Stimulated activated CD4-positive, alpha-beta T cell treated with anti-CD3 and anti-CD28 coated beads, Interleukin-12 subunit alpha, Interleukin-12 subunit beta, amount 100 ng/mL, for 24 hours (primary cell): ENCODE measurements around the gene NTNG2.

Experiments
- DNase-seq, 2 experiments: peaks; one replicate each; pipeline ENCODE4 v3.0.0-alpha.2; 2020; ENCODE audit warnings: low read depth in 2 of 2

Gene NTNG2

DNA sequence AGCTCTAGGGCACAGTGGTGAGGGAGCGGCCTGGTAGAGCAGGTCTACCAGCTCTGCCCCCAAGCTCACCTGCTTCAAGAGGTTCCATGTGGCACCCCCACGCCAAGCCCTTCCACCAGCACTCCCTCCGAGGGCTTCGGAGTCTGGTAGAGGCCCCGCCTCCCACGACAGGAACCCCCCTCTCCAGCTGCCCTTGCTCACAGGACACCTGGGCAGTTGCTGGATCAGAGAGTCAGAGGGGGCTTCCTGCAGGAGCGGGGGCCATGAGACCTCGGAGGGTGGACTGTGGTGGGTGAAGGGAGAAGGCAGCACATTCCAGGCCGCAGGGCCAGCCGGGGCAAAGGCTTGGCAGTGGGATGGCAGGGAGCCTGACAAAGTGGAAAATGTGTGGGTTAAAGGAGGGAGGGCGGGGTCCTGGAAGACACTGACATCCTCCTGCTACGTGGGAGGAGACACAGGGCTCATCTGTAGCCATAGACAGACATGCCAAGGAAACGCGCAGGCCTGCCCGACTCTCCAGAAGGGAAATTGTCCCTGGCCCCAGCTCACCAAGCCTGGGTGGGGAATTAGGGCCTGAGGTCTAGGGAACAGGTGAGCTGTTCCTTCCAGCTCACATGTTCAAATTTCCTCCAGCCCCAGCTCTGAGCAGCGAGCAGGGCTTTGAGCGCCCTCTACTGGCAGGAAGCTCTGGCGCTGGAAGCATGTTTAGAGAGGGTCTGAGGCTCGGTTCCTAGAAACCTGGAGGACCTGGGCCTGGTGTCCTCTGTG lies 74.2 kb downstream of the NTNG2 start:
- peak; percentile 54 to 84 for DNase-seq

DNA sequence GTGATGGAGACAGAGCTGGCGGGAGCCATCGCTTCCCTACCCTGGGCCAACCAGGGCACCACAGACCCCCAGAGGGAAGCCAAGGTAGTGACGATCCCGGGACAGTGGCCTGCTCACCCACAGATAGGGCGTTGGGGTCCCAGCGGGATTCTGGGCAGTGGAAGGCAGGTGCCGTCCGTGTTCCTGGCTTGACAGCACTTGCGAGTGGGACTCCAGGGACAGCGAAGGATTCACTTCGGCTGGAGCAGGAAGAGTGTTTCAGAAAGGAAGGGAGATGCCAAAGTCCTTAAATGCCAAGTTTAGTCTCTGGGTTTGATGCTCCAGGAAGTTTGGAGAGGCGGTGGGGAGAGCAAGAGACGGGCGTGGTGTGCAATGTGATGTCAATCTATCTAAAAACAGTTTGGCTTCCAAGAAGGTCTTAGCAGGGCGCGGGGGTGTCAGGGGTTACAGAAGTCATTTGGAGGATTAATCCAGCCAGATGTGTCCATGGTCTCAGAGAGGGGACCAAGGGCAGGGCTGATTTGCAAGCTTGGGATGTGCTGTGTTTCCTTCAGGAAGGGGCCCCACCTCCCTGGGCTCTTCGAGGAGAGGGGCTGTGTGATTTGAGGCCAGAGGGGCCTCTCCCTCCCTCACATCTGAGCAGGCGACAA lies 74.9 kb downstream of the NTNG2 start:
- no peak for DNase-seq

DNA sequence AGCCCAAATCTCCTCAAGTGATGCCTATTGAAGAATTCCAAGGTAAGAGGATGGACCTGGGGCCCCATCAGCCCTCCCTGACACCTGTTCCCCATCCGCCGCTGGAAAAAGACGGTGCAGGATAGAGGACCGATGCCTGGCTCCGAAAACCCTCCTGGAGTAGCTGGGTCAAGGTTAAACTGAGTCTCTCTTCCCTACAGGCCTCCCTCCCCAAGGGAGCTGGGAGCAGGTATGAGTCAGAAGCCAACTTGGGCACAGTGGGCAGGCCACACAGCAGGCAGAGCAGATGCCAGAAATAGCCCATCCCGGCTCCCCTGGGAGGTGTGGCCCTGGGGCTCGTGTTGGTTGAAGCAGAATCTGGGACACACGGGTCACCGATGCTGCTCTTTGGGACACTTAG lies 75.6 kb downstream of the NTNG2 start:
- DNase-seq = no peak

DNA sequence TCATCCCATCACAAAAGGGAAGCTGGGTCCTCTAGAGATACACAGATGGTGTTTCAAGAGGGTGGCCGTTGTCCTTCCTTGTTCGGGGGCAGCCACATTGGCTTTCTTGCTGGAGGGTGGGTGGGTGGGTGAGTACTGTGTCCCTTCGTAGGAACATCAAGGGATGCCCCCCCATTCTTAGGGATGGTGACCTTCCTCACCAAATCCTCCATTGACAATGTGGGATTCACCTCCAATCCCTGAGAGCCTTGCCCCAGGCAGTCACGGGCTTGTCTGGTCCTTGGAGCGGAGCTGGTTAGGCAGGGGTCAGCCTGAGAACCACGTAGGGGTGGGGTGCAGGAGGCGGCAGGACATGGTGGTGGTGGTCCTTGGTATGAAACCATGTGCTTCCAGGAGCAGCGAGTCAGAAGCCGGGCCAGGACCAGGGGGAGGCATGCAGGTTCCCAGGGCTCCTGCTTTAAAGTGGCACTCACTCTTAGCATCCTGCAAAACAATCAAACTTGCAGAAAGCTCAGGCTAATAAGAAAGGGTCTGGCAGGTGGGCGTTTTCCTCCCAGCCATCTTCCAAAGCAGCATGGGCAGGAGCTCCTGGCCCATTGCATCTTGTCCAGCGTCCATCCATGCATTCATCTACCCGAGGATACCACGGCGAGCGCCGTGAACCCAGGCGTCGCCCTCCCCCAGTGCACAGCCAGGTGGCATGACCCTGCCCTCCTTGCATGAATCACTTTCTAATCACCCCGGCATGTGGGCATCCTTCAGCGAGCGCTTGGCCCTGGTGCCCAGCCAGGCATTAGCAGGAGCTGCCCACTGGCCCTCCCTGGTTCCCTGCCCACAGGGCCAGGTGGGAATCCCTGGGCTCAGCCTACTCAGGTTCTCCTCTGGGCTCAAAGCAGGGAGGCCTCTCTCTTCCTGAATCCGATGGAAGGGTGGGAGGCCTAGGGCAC lies 76.4 kb downstream of the NTNG2 start:
- no peak for DNase-seq

DNA sequence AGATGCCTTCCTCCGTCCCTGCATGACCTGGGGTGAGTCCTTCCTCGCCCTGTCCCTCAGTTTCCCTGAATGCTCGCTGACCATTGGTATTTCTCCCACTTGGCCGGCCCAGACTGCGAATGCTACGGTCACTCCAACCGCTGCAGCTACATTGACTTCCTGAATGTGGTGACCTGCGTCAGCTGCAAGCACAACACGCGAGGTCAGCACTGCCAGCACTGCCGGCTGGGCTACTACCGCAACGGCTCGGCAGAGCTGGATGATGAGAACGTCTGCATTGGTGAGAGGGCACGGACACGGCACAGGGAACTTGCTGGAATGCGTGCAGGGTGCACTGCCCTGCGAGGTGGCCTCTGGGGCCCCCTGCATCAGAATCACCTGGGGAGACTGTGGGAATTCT lies 77.1 kb downstream of the NTNG2 start:
- DNase-seq = no peak

DNA sequence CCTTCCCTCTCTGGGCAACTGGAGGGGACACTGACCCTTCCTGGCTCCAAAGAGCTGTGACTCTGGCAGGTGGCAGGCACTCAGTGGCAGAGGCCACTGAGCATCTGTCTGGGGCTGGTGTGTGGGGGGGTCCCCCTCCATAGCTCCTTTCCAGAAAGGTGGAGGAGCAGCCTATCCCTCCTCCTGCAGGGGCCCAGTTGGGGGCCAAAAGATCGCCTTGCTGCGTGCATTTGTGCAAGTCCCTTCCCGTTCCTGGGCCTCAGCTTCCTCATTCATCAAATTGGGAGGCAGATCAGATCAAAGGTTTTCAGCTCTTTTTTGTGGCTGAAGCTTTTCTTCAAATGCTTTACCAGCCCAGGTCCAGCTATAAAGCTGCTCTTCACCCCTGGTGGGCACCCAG lies 77.7 kb downstream of the NTNG2 start:
- DNase-seq = no peak

DNA sequence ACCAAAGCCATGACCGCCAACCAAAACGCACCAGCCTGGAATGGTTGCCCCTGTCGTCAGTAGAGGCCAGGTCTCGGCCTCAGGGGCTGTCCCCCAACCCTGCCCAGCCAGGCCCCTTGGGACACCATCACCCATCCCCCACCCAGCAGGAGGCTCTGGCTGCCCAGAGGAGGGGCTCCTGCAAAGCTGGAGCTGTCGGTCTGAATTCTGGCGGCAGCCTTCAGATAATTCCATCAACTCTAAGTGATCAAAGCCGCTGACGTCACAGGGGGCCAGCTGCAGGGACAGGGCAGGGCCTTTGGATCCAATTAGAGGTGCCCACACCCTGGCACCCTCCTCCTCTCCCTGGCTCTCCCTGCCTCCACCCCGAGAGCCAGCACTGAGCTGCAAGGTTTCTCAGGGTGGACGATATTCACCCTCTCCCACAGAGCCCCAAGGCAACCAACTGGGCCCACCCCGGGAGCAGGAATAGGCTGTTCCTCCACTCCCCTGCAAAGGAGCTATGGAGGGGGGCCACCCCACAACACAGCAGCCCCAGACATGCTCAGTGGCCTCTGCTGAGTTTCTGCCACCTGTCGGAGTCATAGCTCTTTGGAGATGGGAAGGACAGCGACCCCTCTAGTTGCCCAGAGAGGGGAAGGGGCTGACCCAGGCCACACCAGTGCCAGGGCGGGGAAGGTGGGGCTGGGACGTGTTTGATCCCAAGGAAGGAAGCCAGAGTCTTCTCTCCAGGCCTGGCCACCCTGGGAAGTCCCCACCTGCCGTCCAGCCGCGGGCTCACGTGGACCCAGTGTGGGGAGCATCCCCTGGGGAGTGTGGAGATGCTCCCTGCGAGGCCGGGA lies 78.4 kb downstream of the NTNG2 start:
- DNase-seq = no peak

DNA sequence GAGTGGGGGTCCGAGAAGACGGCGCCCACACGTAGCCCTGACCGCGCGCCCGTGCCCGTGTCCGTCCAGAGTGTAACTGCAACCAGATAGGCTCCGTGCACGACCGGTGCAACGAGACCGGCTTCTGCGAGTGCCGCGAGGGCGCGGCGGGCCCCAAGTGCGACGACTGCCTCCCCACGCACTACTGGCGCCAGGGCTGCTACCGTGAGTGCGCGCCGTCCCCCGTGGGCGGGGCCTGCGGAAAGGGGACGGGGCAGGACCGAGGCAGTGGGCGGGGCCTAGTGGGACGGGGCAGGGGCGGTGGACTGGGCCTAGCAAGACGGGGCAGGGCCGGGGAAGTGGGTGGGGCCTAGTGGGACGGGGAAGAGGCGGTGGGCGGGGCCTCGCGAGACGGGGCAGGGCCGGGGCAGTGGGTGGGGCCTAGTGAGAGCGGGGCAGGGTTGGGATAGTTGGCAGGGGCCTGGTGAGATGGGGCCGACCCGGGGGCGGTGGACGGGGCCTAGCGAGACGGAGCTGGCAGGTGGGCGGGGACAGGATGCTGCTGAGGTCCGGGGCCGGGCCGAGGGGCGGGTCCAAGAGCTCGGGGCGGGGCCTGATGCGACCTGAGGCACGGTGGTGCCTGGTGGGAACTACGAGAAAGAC lies 79.1 kb downstream of the NTNG2 start:
- DNase-seq = peak; percentile 94 to 97

DNA sequence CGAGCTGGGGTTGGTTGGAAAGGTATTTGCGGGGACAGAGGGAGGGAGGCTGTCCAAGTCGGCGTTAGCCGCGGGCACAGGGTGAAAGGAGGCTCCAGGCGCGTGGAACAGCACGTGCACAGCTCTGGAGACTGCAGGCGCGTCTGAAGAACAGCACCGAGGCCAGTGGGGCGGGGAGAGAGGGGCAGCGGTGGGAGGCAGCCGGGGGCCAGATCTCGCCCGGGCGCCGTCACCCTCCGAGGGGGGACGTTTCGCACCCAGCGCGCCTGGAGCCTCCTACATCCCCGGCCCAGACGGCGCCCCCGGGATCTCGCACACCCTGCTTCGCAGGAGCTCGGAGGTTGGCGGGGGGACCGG lies 79.6 kb downstream of the NTNG2 start:
- no peak for DNase-seq

DNA sequence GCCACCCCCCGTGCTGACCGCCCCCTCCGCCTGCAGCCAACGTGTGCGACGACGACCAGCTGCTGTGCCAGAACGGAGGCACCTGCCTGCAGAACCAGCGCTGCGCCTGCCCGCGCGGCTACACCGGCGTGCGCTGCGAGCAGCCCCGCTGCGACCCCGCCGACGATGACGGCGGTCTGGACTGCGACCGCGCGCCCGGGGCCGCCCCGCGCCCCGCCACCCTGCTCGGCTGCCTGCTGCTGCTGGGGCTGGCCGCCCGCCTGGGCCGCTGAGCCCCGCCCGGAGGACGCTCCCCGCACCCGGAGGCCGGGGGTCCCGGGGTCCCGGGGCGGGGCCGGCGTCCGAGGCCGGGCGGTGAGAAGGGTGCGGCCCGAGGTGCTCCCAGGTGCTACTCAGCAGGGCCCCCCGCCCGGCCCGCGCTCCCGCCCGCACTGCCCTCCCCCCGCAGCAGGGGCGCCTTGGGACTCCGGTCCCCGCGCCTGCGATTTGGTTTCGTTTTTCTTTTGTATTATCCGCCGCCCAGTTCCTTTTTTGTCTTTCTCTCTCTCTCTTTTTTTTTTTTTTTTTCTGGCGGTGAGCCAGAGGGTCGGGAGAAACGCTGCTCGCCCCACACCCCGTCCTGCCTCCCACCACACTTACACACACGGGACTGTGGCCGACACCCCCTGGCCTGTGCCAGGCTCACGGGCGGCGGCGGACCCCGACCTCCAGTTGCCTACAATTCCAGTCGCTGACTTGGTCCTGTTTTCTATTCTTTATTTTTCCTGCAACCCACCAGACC lies 80.2 kb downstream of the NTNG2 start:
- no peak for DNase-seq

DNA sequence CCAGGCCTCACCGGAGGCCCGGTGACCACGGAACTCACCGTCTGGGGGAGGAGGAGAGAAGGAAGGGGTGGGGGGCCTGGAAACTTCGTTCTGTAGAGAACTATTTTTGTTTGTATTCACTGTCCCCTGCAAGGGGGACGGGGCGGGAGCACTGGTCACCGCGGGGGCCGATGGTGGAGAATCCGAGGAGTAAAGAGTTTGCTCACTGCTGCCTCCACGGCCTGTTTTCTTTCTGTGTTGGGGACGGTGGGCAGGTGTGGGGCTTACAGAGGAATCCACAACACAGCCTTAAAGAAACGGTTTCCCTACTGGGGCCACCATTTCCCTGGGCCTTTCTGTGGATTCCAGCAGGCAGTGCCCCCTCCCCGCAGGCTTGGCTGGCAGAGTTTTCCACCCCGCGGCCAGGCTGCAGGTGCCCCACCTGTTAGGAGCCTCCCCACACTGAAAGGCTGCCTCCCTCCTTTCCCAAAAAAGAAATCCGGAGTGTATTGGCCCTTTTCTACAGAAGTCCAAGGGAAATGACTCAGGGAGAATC lies 80.8 kb downstream of the NTNG2 start:
- no peak for DNase-seq

DNA sequence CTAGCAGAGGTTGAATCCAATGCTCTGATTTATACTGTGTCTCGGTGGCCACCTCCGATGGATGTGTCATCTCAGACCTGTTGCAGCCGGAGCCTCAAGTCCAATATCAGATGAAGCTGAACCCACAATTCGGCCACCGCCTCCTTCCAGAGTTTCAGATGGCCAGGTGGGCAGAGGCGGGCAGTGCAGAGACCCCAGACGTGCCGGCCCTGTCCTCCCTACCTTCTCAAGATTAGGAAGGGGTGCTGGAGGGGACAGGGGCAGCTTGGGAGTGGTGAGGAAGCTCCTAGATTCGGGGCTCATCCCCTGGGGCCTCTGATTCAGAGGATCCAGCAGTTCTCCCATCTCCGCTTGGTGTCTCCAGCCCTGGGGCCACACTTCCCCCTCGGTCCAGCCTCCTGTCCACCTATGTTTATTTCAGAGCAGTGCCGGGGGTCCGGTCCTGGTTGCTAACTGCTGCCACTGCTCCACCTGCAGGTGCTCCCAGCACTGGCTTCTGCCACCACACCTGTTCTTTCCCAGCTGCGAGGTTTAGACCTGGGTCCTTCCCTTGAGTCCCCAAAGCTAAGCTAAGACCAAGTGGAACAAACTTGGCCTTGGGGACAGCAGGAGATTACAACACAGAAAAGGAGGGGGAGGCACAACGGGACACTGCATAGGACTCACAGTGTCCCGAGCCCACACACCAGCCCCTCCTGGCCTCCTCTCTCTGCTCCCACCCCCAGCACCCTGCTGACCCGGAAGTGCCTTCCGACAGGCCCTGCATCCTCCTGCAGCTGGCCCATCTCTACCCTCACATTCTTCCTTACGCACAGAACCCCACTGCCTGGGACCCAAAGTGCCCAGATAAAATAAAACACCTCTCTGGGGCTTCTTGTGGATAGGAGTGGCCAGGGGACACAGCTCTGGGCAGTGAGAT lies 81.6 kb downstream of the NTNG2 start:
- no peak for DNase-seq

DNA sequence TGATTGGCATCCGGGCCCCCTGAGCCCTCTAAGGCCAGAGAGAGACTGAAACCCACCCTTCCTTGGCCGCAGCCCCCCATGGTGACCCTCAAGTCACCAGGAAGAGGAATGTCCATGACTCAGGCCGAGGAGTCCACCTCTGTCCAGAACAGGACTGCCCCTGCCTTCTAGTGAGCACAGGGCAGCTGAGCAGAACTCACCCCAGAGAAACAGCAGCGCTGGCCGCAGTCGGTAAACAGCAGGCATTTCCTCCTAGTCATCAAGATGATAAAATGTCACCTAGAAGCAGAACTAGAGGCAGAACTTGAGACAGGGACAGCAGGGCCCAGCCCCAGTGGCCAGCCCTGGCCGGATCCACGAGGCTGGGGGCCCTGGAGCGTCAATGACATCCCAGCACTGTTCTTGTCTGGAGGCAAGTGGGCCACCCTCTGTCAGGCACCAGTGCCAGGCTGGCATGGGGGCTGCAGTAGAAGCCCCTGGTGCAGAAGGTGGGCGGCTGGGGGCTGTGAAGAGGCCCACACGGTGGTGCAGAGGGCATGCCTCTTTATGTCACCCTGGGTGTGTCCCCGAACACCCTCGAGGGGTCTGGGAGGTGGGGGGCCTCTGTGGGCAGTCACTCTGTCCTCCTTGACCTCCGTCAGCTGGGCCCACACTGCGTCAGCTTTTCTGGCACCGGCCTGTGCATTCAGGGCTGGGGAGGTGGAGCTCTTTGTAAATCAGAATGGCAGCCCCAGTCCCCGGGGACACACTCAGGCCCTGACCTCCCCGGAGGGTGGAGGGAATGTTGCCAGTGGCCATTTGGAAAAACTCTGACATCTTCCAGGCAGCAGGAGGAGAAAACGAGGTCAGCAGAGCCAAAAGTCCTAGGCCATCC lies 83.0 kb downstream of the NTNG2 start:
- no peak for DNase-seq

DNA sequence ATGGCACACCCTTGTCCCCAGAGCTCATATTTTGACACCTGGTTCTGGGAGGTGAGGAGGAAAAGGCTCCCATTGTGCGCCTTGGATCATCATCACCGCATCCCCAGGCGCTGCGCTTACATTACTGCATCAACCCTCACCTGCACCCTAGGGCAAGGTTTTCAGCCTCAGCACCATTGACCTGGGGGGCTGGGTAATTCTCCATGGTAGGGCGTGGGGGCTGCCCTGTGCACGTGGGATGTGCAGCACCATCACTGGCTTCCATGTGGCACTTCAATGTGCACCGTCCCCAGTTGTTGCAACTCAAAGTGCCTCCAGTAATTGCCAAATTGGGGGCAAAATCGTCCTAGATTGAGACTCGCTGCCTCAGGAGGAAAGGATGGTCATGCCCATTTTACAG lies 83.6 kb downstream of the NTNG2 start:
- no peak for DNase-seq

DNA sequence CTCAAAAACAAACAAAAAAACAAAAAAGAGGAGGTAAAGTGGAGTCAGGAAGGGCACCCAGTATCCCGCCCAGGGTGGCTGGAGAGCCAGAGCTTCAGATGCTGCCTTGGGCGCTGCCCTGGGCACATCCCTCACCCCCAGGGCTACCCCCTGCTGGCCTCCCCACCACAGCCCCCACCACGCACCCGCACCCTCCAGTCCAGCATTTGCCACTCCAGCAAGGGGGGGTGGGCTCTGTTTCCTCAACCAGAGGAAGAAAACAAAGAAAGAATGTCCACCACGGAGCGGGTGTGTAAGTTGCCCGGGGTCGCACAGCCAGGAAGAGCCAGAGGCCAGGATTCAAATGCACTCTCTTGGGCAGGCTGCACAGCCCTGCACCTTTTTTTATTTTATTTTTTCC lies 86.1 kb downstream of the NTNG2 start:
- DNase-seq = no peak

DNA sequence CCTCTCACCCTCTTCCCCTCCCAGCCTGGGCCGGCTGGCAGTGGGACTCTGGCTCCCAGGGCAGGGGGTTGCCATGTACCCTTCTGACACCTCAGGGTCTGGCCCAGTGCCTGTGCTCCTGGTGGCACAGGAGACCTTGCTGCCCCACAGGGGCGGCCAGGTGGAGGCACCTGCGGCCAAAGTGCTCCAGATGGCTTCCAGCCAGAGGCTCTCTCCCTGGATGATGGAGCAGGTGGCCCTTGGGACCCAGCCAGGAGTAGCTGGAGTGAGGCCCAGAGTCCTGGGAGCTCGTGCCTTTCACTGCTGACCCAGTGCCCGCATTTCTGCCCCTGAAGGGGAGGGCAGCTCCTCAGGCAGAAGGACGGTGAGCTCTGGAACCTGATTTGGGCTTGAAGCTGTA lies 87.3 kb downstream of the NTNG2 start:
- no peak for DNase-seq

DNA sequence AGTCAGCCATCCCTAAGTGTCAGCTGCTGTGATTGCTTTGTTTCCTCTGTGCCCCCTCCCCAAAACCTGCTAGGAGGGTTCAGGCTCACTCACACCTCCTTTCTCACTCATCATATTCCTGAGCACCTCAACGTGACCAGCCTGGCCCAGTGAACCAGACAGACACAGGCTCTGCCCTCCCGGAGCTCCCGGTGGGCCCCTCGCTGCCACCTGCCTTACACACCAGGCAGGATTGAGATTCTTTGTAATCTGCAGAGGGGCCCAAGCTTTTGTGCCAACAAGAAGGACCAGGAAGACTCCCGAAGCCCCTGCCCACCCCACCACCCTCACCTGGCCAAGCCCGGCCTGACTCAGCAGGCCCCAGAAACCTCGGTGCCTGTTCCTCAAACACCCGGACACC lies 87.8 kb downstream of the NTNG2 start:
- DNase-seq = no peak
